Liver (tissue), 9 donors: ENCODE data around the gene PRMT5. TPM values are rescaled to one million over a fixed set of nuclear protein-coding genes. Genes with fewer than 3 reads are reported as not detected.

ENCODE experiments used
- DNase-seq: peaks from one replicate; pipeline ENCODE4 v3.0.0-alpha.2; 2017; ENCODE audit warnings: low spot score
- H3K27ac ChIP-seq, 2 donors: one replicate each; pipeline ENCODE4 v1.7.0; 2013; ENCODE audit warnings: inconsistent platforms in 2 of 2, low read length in 2 of 2, control low read depth in 1 of 2, low read depth in 1 of 2, mild to moderate bottlenecking in 1 of 2
- H3K27me3 ChIP-seq, 4 donors: one replicate each; pipeline versions ENCODE4 v1.6.1 to v1.7.0; 2013; ENCODE audit warnings: low read length in 3 of 4, inconsistent platforms in 1 of 4, mild to moderate bottlenecking in 1 of 4, moderate library complexity in 1 of 4; ENCODE audit not compliant: control insufficient read depth in 4 of 4, insufficient read depth in 4 of 4
- H3K36me3 ChIP-seq, 4 donors: one replicate each; pipeline versions ENCODE4 v1.6.1 to v1.7.0; 2013; ENCODE audit warnings: low read length in 3 of 4, mild to moderate bottlenecking in 3 of 4, low read depth in 1 of 4, moderate library complexity in 1 of 4; ENCODE audit not compliant: control insufficient read depth in 4 of 4, insufficient read depth in 3 of 4
- H3K4me1 ChIP-seq, 4 donors: one replicate each; pipeline versions ENCODE4 v1.6.1 to v1.7.0; 2013; ENCODE audit warnings: low read length in 3 of 4, mild to moderate bottlenecking in 3 of 4, moderate library complexity in 1 of 4; ENCODE audit not compliant: control insufficient read depth in 4 of 4, insufficient read depth in 4 of 4
- H3K4me3 ChIP-seq, 3 donors: one replicate each; pipeline versions ENCODE4 v1.6.1 to v1.7.0; 2013; ENCODE audit warnings: low read length in 3 of 3, control low read depth in 1 of 3, low read depth in 1 of 3, mild to moderate bottlenecking in 1 of 3
- H3K9ac ChIP-seq, 2 donors: one replicate each; pipeline ENCODE4 v1.7.0; 2013; ENCODE audit warnings: low read length in 2 of 2, mild to moderate bottlenecking in 2 of 2, moderate library complexity in 2 of 2, control low read depth in 1 of 2, low read depth in 1 of 2
- H3K9me3 ChIP-seq, 4 donors: one replicate each; pipeline versions ENCODE4 v1.6.1 to v1.7.0; 2013; ENCODE audit warnings: low read length in 3 of 4; ENCODE audit not compliant: control insufficient read depth in 4 of 4
- EGR1 ChIP-seq, 2 donors: IDR thresholded peaks; 2 replicates each; pipeline ENCODE4 v1.6.1; 2016 to 2018; ENCODE audit warnings: antibody characterized with exemption in 2 of 2, low read depth in 2 of 2
- FOXA1 ChIP-seq: IDR thresholded peaks from 2 replicates; pipeline ENCODE4 v1.6.1; 2016; ENCODE audit warnings: antibody characterized with exemption
- FOXA2 ChIP-seq: IDR thresholded peaks from 2 replicates; pipeline ENCODE4 v1.6.1; 2016; ENCODE audit warnings: antibody characterized with exemption
- GABPA ChIP-seq, 2 donors: IDR thresholded peaks in 1 of 2; conservative IDR thresholded peaks in 1 of 2; 2 replicates each; pipeline ENCODE4 v1.6.1; 2016; ENCODE audit warnings: antibody characterized with exemption in 2 of 2, mild to moderate bottlenecking in 1 of 2, moderate library complexity in 1 of 2
- HNF4A ChIP-seq, 2 donors: conservative IDR thresholded peaks; 2 replicates each; pipeline ENCODE4 v1.6.1; 2016; ENCODE audit warnings: antibody characterized with exemption in 2 of 2, mild to moderate bottlenecking in 2 of 2
- HNF4G ChIP-seq: IDR thresholded peaks from 2 replicates; pipeline ENCODE4 v1.6.1; 2016; ENCODE audit warnings: antibody characterized with exemption
- JUND ChIP-seq, 2 donors: IDR thresholded peaks; 2 replicates each; pipeline ENCODE4 v1.6.1; 2016; ENCODE audit warnings: antibody characterized with exemption in 2 of 2
- NR2F2 ChIP-seq: IDR thresholded peaks from 2 replicates; pipeline ENCODE4 v1.6.1; 2016; ENCODE audit warnings: antibody characterized with exemption
- RAD21 ChIP-seq, 2 donors: IDR thresholded peaks; 2 replicates each; pipeline ENCODE4 v1.6.1; 2016; ENCODE audit warnings: antibody characterized with exemption in 2 of 2, mild to moderate bottlenecking in 2 of 2
- RXRA ChIP-seq, 2 donors: IDR thresholded peaks; 2 replicates each; pipeline ENCODE4 v1.6.1; 2017 to 2018; ENCODE audit warnings: antibody characterized with exemption in 2 of 2, mild to moderate bottlenecking in 1 of 2
- SP1 ChIP-seq: IDR thresholded peaks from 2 replicates; pipeline ENCODE4 v1.6.1; 2018; ENCODE audit warnings: antibody characterized with exemption, mild to moderate bottlenecking
- TAF1 ChIP-seq: conservative IDR thresholded peaks from 2 replicates; pipeline ENCODE4 v1.6.1; 2016; ENCODE audit warnings: antibody characterized with exemption, mild to moderate bottlenecking
- YY1 ChIP-seq: IDR thresholded peaks from 2 replicates; pipeline ENCODE4 v1.6.1; 2016; ENCODE audit warnings: antibody characterized with exemption, mild to moderate bottlenecking
- WGBS: extraction: QIAGEN DNeasy Blood & Tissue Kit; methylation state at CpG from one replicate; pipeline ENCODE4 v1.1.7; 2013; 5-methylcytosine and 5-hydroxymethylcytosine counted together
- polyA plus RNA-seq, 2 donors: library from polyadenylated mRNA; stranded (reverse) in 1 of 2; unstranded in 1 of 2; fragments of 200-250 nt in 1 of 2; fragments of >200 nt in 1 of 2; fragmentation: Nextera tagmentation in 1 of 2; extraction: Ambion mirVana in 1 of 2; gene quantifications; one replicate each; pipeline versions ENCODE4 v1.2.1 to v1.2.3, GENCODE V29; 2013 to 2015
- total RNA-seq, 2 donors: library from RNA; depleted of rRNA; stranded (reverse); fragments of >200 nt; gene quantifications; one replicate each; pipeline ENCODE4 v1.2.3, GENCODE V29; 2014
- TF ChIP-seq, protein P1 (sequence below): IDR thresholded peaks from 2 replicates; pipeline ENCODE4 v1.6.1; 2016; ENCODE audit warnings: antibody characterized with exemption
- TF ChIP-seq, protein P2 (sequence below): IDR thresholded peaks from 2 replicates; pipeline ENCODE4 v1.6.1; 2016; ENCODE audit warnings: antibody characterized with exemption
- TF ChIP-seq, protein P3 (sequence below): IDR thresholded peaks from 2 replicates; pipeline ENCODE4 v1.6.1; 2016; ENCODE audit warnings: antibody characterized with exemption, mild to moderate bottlenecking
- TF ChIP-seq, protein P4 (sequence below): IDR thresholded peaks from 2 replicates; pipeline ENCODE4 v1.6.1; 2016; ENCODE audit warnings: antibody characterized with exemption
- TF ChIP-seq, protein P5 (sequence below): fragments of 150-350 bp; IDR thresholded peaks from 2 replicates; pipeline ENCODE4 v1.5.1; 2017; ENCODE audit warnings: improper control_type of control experiment, low read depth, low read length; ENCODE audit not compliant: missing input control
- donor health status: healthy.
- donor health status: healthy.
- donor health status: healthy.
- donor health status: healthy.
- donor health status: healthy.

PRMT5 gene
- total and polyA plus RNA-seq, 4 donors: 14.1 to 28.2 (median 26.8) TPM

DNA sequence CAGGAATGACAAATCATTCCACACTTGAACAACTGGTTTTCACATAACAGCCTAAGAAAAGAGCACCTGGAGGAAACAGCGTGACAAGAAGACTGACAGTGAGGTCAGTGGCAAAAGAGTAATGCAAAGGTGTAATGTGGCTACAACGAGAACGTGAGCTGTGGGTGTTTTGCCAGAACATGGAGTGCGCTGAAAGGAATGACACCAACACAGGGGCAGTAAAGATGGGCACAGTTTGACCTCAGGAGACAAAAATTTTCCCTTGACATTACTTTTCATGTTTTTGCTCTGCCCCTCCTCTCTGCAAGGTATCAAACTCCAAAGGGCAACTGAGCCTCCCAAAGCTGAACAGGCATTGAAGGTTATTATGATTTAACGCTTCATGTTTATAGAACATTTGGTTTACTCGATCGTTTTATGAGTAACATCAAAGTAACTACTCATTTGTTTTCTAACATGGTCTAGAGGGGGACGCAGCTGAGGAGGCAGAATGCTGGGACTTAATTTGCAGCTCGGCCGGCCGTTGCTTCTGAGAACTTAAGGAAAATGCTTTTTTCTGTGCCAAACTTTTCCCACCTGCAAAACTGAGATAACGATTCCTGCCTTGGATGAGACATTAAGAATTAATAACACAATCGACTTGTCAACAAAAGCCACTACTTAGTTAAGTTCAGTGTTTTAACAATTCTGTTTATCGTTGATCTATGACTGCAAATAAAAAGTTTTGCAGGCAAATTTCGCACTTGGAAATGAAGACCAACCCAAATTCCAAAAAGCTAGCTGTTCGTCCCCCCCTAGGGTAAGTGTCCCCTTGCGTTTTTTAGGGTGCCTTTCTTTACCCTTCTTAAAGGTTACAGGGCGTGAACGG, 26.8 kb upstream of the PRMT5 start:
- peaks cover 2 to 13% (median 11%) of the 10 kb centered on the region in 4 donors for H3K4me1 ChIP-seq
- WGBS: 11% methylated on average over 19 of the region's 19 CpGs
- no peak for DNase-seq

More for the DNA sequence above, 26.8 kb upstream of the PRMT5 start:
- TF ChIP-seq, protein P1, sequence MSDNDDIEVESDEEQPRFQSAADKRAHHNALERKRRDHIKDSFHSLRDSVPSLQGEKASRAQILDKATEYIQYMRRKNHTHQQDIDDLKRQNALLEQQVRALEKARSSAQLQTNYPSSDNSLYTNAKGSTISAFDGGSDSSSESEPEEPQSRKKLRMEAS: no peak
- TF ChIP-seq, protein P2, sequence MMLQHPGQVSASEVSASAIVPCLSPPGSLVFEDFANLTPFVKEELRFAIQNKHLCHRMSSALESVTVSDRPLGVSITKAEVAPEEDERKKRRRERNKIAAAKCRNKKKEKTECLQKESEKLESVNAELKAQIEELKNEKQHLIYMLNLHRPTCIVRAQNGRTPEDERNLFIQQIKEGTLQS: no peak
- TF ChIP-seq, protein P3, sequence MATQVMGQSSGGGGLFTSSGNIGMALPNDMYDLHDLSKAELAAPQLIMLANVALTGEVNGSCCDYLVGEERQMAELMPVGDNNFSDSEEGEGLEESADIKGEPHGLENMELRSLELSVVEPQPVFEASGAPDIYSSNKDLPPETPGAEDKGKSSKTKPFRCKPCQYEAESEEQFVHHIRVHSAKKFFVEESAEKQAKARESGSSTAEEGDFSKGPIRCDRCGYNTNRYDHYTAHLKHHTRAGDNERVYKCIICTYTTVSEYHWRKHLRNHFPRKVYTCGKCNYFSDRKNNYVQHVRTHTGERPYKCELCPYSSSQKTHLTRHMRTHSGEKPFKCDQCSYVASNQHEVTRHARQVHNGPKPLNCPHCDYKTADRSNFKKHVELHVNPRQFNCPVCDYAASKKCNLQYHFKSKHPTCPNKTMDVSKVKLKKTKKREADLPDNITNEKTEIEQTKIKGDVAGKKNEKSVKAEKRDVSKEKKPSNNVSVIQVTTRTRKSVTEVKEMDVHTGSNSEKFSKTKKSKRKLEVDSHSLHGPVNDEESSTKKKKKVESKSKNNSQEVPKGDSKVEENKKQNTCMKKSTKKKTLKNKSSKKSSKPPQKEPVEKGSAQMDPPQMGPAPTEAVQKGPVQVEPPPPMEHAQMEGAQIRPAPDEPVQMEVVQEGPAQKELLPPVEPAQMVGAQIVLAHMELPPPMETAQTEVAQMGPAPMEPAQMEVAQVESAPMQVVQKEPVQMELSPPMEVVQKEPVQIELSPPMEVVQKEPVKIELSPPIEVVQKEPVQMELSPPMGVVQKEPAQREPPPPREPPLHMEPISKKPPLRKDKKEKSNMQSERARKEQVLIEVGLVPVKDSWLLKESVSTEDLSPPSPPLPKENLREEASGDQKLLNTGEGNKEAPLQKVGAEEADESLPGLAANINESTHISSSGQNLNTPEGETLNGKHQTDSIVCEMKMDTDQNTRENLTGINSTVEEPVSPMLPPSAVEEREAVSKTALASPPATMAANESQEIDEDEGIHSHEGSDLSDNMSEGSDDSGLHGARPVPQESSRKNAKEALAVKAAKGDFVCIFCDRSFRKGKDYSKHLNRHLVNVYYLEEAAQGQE: no peak
- TF ChIP-seq HNF4G: peak; percentile 44
- no peak for TF ChIP-seq NR2F2
- no peak for TF ChIP-seq TAF1
- peak; percentile 75 to 82 for TF ChIP-seq HNF4A (conservative IDR thresholded peaks at IDR 0.05)
- no peak for TF ChIP-seq FOXA2
- no peak for TF ChIP-seq EGR1 (IDR thresholded peaks at IDR 0.05; ENCODE audit: low read depth in 2 of 2)
- peak; percentile 29 for TF ChIP-seq SP1
- TF ChIP-seq JUND (IDR thresholded peaks at IDR 0.05): no peak
- TF ChIP-seq FOXA1: no peak
- TF ChIP-seq RAD21 (IDR thresholded peaks at IDR 0.05): no peak
- TF ChIP-seq, protein P4, sequence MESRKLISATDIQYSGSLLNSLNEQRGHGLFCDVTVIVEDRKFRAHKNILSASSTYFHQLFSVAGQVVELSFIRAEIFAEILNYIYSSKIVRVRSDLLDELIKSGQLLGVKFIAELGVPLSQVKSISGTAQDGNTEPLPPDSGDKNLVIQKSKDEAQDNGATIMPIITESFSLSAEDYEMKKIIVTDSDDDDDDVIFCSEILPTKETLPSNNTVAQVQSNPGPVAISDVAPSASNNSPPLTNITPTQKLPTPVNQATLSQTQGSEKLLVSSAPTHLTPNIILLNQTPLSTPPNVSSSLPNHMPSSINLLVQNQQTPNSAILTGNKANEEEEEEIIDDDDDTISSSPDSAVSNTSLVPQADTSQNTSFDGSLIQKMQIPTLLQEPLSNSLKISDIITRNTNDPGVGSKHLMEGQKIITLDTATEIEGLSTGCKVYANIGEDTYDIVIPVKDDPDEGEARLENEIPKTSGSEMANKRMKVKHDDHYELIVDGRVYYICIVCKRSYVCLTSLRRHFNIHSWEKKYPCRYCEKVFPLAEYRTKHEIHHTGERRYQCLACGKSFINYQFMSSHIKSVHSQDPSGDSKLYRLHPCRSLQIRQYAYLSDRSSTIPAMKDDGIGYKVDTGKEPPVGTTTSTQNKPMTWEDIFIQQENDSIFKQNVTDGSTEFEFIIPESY: no peak
- no peak for TF ChIP-seq GABPA (IDR thresholded peaks at IDR 0.05 in 1 of 2, conservative IDR thresholded peaks at IDR 0.05 in 1 of 2)
- no peak for TF ChIP-seq YY1
- TF ChIP-seq, protein P5, sequence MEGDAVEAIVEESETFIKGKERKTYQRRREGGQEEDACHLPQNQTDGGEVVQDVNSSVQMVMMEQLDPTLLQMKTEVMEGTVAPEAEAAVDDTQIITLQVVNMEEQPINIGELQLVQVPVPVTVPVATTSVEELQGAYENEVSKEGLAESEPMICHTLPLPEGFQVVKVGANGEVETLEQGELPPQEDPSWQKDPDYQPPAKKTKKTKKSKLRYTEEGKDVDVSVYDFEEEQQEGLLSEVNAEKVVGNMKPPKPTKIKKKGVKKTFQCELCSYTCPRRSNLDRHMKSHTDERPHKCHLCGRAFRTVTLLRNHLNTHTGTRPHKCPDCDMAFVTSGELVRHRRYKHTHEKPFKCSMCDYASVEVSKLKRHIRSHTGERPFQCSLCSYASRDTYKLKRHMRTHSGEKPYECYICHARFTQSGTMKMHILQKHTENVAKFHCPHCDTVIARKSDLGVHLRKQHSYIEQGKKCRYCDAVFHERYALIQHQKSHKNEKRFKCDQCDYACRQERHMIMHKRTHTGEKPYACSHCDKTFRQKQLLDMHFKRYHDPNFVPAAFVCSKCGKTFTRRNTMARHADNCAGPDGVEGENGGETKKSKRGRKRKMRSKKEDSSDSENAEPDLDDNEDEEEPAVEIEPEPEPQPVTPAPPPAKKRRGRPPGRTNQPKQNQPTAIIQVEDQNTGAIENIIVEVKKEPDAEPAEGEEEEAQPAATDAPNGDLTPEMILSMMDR: no peak
- TF ChIP-seq RXRA (IDR thresholded peaks at IDR 0.05): peak in 1 of 2 donors; percentile 22
- Histone ChIP-seq H3K36me3 (peaks cover 0 to 7% (median 3%) of the 10 kb centered on the region in 4 donors), H3K27me3 (no peaks in the 10 kb centered on the region), H3K4me3 (peak overlapping the region; percentile 80 to 91 (median 86)), H3K9ac (peak overlapping the region; percentile 75 to 88), H3K9me3 (no peaks in the 10 kb centered on the region), H3K27ac (peak overlapping the region; percentile 85 to 96)
